Astrocyte (in vitro differentiated cells and primary cell): ENCODE measurements around the gene HTRA1. TPM values are rescaled to one million over a fixed set of nuclear protein-coding genes. Genes with fewer than 3 reads are reported as not detected.

Source experiments
- DNase-seq: peaks from one replicate; pipeline ENCODE4 v3.0.0-alpha.2; 2010; ENCODE audit warnings: low read depth
- FAIRE-seq: peaks from 2 replicates; lab custom pipeline; 2011; peaks lifted over from hg19 to GRCh38; lab: Jason Lieb, UNC
- H2AFZ ChIP-seq: 2 replicates; pipeline ENCODE4 v1.6.0; 2012; ENCODE audit warnings: low read depth, low read length, inconsistent platforms
- H3K27ac ChIP-seq: 2 replicates; pipeline ENCODE4 v1.5.1; 2011; ENCODE audit warnings: low read depth, low read length, inconsistent platforms
- H3K27me3 ChIP-seq: 2 replicates; pipeline ENCODE4 v1.6.0; 2011; ENCODE audit warnings: low read length, inconsistent platforms; ENCODE audit not compliant: insufficient read depth
- H3K36me3 ChIP-seq: 2 replicates; pipeline ENCODE4 v1.5.1; 2011; ENCODE audit warnings: low read length, inconsistent platforms; ENCODE audit not compliant: insufficient read depth
- H3K4me1 ChIP-seq: 2 replicates; pipeline ENCODE4 v1.5.1; 2011; ENCODE audit warnings: low read length, inconsistent platforms; ENCODE audit not compliant: insufficient read depth
- H3K4me2 ChIP-seq: 2 replicates; pipeline ENCODE4 v1.6.0; 2012; ENCODE audit warnings: low read length, inconsistent platforms
- H3K4me3 ChIP-seq: 2 replicates; pipeline ENCODE4 v1.5.1; 2011; ENCODE audit warnings: low read depth, mild to moderate bottlenecking, low read length, inconsistent platforms; ENCODE audit not compliant: insufficient read depth
- H3K79me2 ChIP-seq: 2 replicates; pipeline ENCODE4 v1.6.0; 2012; ENCODE audit warnings: mild to moderate bottlenecking, low read length, inconsistent platforms; ENCODE audit not compliant: insufficient read depth
- H3K9ac ChIP-seq: 2 replicates; pipeline ENCODE4 v1.6.0; 2012; ENCODE audit warnings: mild to moderate bottlenecking, low read length, inconsistent platforms
- H3K9me3 ChIP-seq: 2 replicates; pipeline ENCODE4 v1.5.1; 2012; ENCODE audit warnings: low read depth, mild to moderate bottlenecking, low read length, inconsistent platforms; ENCODE audit not compliant: insufficient read depth
- H4K20me1 ChIP-seq: 2 replicates; pipeline ENCODE4 v1.6.0; 2012; ENCODE audit warnings: low read length, inconsistent platforms; ENCODE audit not compliant: insufficient read depth
- H3K27ac Mint-ChIP-seq: one replicate; pipeline ENCODE4 v1.8.0; 2021; ENCODE audit warnings: mild to moderate bottlenecking, mixed read lengths; ENCODE audit not compliant: unreplicated experiment
- H3K27me3 Mint-ChIP-seq: one replicate; pipeline ENCODE4 v1.8.0; 2021; ENCODE audit warnings: low read depth, mixed read lengths; ENCODE audit not compliant: unreplicated experiment
- H3K36me3 Mint-ChIP-seq: one replicate; pipeline ENCODE4 v1.8.0; 2021; ENCODE audit warnings: low read depth, mixed read lengths; ENCODE audit not compliant: unreplicated experiment
- H3K4me1 Mint-ChIP-seq: one replicate; pipeline ENCODE4 v1.8.0; 2021; ENCODE audit warnings: low read depth, mixed read lengths; ENCODE audit not compliant: unreplicated experiment
- H3K4me3 Mint-ChIP-seq: one replicate; pipeline ENCODE4 v1.8.0; 2021; ENCODE audit warnings: mild to moderate bottlenecking, moderate library complexity, mixed read lengths; ENCODE audit not compliant: unreplicated experiment
- H3K9me3 Mint-ChIP-seq: one replicate; pipeline ENCODE4 v1.8.0; 2021; ENCODE audit warnings: mild to moderate bottlenecking, mixed read lengths; ENCODE audit not compliant: unreplicated experiment
- CTCF ChIP-seq: IDR thresholded peaks from 2 replicates; pipeline ENCODE4 v1.5.1; 2011; ENCODE audit warnings: low read depth, mild to moderate bottlenecking, inconsistent platforms, low read length, moderate library complexity; ENCODE audit not compliant: insufficient read depth
- EZH2 ChIP-seq: IDR thresholded peaks from 2 replicates; pipeline ENCODE4 v1.6.1; 2012; ENCODE audit warnings: mild to moderate bottlenecking, low read length, inconsistent platforms; ENCODE audit not compliant: insufficient read depth
- total RNA-seq: library from RNA; stranded (reverse); gene quantifications from 2 replicates; pipeline ENCODE4 v1.2.1, GENCODE V29; 2021

HTRA1 gene
- total RNA-seq, 1 donor from 2014 or later: 34.9 TPM

GRCh38 chr10:122494833-122495232 is 33.5 kb downstream of the HTRA1 start:
- H2AFZ ChIP-seq: peak overlapping the region; percentile 58
- H3K4me1 ChIP-seq: peaks cover 48% of the 10 kb centered on the region
- peak overlapping the region; percentile 81 for H3K4me2 ChIP-seq
- peaks cover 10% of the 10 kb centered on the region for H3K27me3 Mint-ChIP-seq
- no peaks in the 10 kb centered on the region for H3K79me2 ChIP-seq
- H3K4me3 Mint-ChIP-seq: no peak overlapping the region
- peaks cover 2% of the 10 kb centered on the region for H3K9me3 Mint-ChIP-seq
- no peak overlapping the region for H3K27ac Mint-ChIP-seq
- H3K27me3 ChIP-seq: no peaks in the 10 kb centered on the region
- no peaks in the 10 kb centered on the region for H3K36me3 ChIP-seq
- peak overlapping the region; percentile 50 for H3K9ac ChIP-seq
- H3K4me3 ChIP-seq: peak overlapping the region; percentile 34
- H4K20me1 ChIP-seq: no peaks in the 10 kb centered on the region
- peaks cover 29% of the 10 kb centered on the region for H3K4me1 Mint-ChIP-seq
- H3K36me3 Mint-ChIP-seq: peaks cover 10% of the 10 kb centered on the region
- DNase-seq (peak; percentile 85), FAIRE-seq (no peak)
- no peaks in the 10 kb centered on the region for H3K9me3 ChIP-seq
- TF ChIP-seq CTCF (no peak), EZH2 (no peak)
- H3K27ac ChIP-seq: peak overlapping the region; percentile 62

GRCh38 chr10:122495406-122496340 is 34.3 kb downstream of the HTRA1 start:
- peak; percentile 49 for DNase-seq
- peak; percentile 49 for FAIRE-seq
- Mint-ChIP-seq H3K4me3 (no peak overlapping the region), H3K9me3 (peaks cover 2% of the 10 kb centered on the region), H3K36me3 (peaks cover 12% of the 10 kb centered on the region), H3K27ac (no peak overlapping the region), H3K4me1 (peaks cover 29% of the 10 kb centered on the region), H3K27me3 (peaks cover 10% of the 10 kb centered on the region)
- H3K9ac ChIP-seq: peak overlapping the region; percentile 50
- H3K4me3 ChIP-seq: peak overlapping the region; percentile 34
- no peaks in the 10 kb centered on the region for H3K9me3 ChIP-seq
- no peaks in the 10 kb centered on the region for H4K20me1 ChIP-seq
- H3K36me3 ChIP-seq: no peaks in the 10 kb centered on the region
- H3K4me1 ChIP-seq: peaks cover 41% of the 10 kb centered on the region
- no peaks in the 10 kb centered on the region for H3K79me2 ChIP-seq
- TF ChIP-seq EZH2: no peak
- peak overlapping the region; percentile 58 for H2AFZ ChIP-seq
- H3K27ac ChIP-seq: peak overlapping the region; percentile 62
- H3K4me2 ChIP-seq: peak overlapping the region; percentile 81
- H3K27me3 ChIP-seq: no peaks in the 10 kb centered on the region

GRCh38 chr10:122497241-122497640 is 35.9 kb downstream of the HTRA1 start:
- Histone ChIP-seq H3K36me3 (no peaks in the 10 kb centered on the region), H4K20me1 (no peaks in the 10 kb centered on the region), H3K9ac (no peak overlapping the region), H3K4me3 (no peak overlapping the region), H3K4me1 (peaks cover 25% of the 10 kb centered on the region), H3K27me3 (no peaks in the 10 kb centered on the region), H3K27ac (no peak overlapping the region), H3K9me3 (no peaks in the 10 kb centered on the region), H3K4me2 (no peak overlapping the region), H3K79me2 (no peaks in the 10 kb centered on the region), H2AFZ (no peak overlapping the region)
- Mint-ChIP-seq H3K27me3 (peaks cover 10% of the 10 kb centered on the region), H3K4me1 (peaks cover 18% of the 10 kb centered on the region), H3K36me3 (peaks cover 12% of the 10 kb centered on the region), H3K4me3 (no peak overlapping the region), H3K27ac (no peak overlapping the region), H3K9me3 (peaks cover 2% of the 10 kb centered on the region)
- TF ChIP-seq CTCF (no peak), EZH2 (no peak)
- DNase-seq: no peak
- no peak for FAIRE-seq
